HepG2 (cell line): Measurements from ENCODE around the gene ACO1. TPM values are rescaled to one million over a fixed set of nuclear protein-coding genes. Genes with fewer than 3 reads are reported as not detected.

ENCODE experiments used
- ATAC-seq: fragments of 200-7000 bp; cut with Tn5 transposase; 3 replicates; pipeline ENCODE4 v1.9.1; 2020; ENCODE audit warnings: mild to moderate bottlenecking, moderate library complexity
- BruUV-seq: library from RNA; stranded (reverse); fragments of 400-500 nt; replicated peaks from 2 replicates; lab custom pipeline; 2021; lab: Mats Ljungman, UMichigan
- CTCF ChIA-PET: fragments of 300-600 bp; formaldehyde crosslinking; extraction: SDS; loops from one replicate; lab custom pipeline; 2021; ENCODE audit warnings: low total read pairs, inconsistent platforms, low intra/inter-chr PET ratio; lab: Yijun Ruan, JAX
- POLR2A ChIA-PET: fragments of 350-600 bp; sonication (Branson Sonifier 250); formaldehyde crosslinking; loops from one replicate; lab custom pipeline; 2020; ENCODE audit warnings: antibody characterized with exemption, inconsistent platforms; lab: Yijun Ruan, JAX
- DNase-seq: peaks from one replicate; pipeline ENCODE4 v3.0.0-alpha.2; 2015; ENCODE audit warnings: low spot score
- FAIRE-seq: peaks from 3 replicates; lab custom pipeline; 2011; peaks lifted over from hg19 to GRCh38; lab: Jason Lieb, UNC
- H2AFZ ChIP-seq: one replicate; pipeline ENCODE4 v1.6.1; 2011; ENCODE audit warnings: low read length, inconsistent platforms
- H3K27ac ChIP-seq: fragments of 300-600 bp; 3 replicates; pipeline ENCODE4 v1.8.0; 2011; ENCODE audit warnings: mixed run types, mild to moderate bottlenecking, mixed read lengths, low read length, inconsistent platforms; ENCODE audit not compliant: insufficient read depth; ENCODE audit errors: extremely low read length
- H3K27me3 ChIP-seq, 2 experiments: fragments of 200-600 bp in 1 of 2; 2 replicates in 1 of 2; 3 replicates in 1 of 2; pipeline versions ENCODE4 v1.6.0 to v1.8.0; 2011; ENCODE audit warnings: low read length in 2 of 2, mild to moderate bottlenecking in 2 of 2, moderate library complexity in 2 of 2, inconsistent platforms in 1 of 2; ENCODE audit not compliant: insufficient read depth in 2 of 2, control insufficient read depth in 1 of 2
- H3K36me3 ChIP-seq, 2 experiments: fragments of 200-600 bp in 1 of 2; replicated peaks in 1 of 2; 2 replicates in 1 of 2; 3 replicates in 1 of 2; pipeline versions ENCODE4 v1.5.1 to v1.8.0; 2011; ENCODE audit warnings: low read length in 2 of 2, inconsistent platforms in 1 of 2; ENCODE audit not compliant: insufficient read depth in 2 of 2, control insufficient read depth in 1 of 2
- H3K4me1 ChIP-seq: 2 replicates; pipeline ENCODE4 v1.5.1; 2012; ENCODE audit warnings: low read length, inconsistent platforms; ENCODE audit not compliant: insufficient read depth
- H3K4me2 ChIP-seq: 2 replicates; pipeline ENCODE4 v1.6.0; 2011; ENCODE audit warnings: low read depth, low read length, inconsistent platforms
- H3K4me3 ChIP-seq, 3 experiments: fragments of 200-600 bp in 1 of 3; sonication (generic), shearing (Covaris generic) in 1 of 3; replicated peaks in 1 of 3; 2 replicates each; pipeline ENCODE4 v1.5.1; 2011 to 2016; ENCODE audit warnings: low read length in 3 of 3, inconsistent platforms in 2 of 3, low read depth in 2 of 3, mild to moderate bottlenecking in 2 of 3, control low read depth in 1 of 3, mixed read lengths in 1 of 3; ENCODE audit not compliant: insufficient read depth in 1 of 3
- H3K79me2 ChIP-seq: one replicate; pipeline ENCODE4 v1.6.1; 2011; ENCODE audit warnings: low read length, inconsistent platforms; ENCODE audit not compliant: insufficient read depth
- H3K9ac ChIP-seq: 2 replicates; pipeline ENCODE4 v1.6.0; 2011; ENCODE audit warnings: mild to moderate bottlenecking, low read depth, low read length, inconsistent platforms; ENCODE audit not compliant: insufficient read depth
- H3K9me3 ChIP-seq: 2 replicates; pipeline ENCODE4 v1.5.1; 2012; ENCODE audit warnings: mild to moderate bottlenecking, low read length
- H4K20me1 ChIP-seq: 2 replicates; pipeline ENCODE4 v1.6.0; 2011; ENCODE audit warnings: inconsistent platforms, mild to moderate bottlenecking, low read length, moderate library complexity; ENCODE audit not compliant: insufficient read depth
- HMG20A ChIP-seq: IDR thresholded peaks from 2 replicates; pipeline ENCODE4 v1.6.1; 2016; ENCODE audit warnings: borderline replicate concordance
- HMG20B ChIP-seq: conservative IDR thresholded peaks from 2 replicates; pipeline ENCODE4 v1.6.1; 2016; ENCODE audit warnings: missing genetic modification reagents, missing compliant biosample characterization
- IRF2 ChIP-seq: IDR thresholded peaks from 2 replicates; pipeline ENCODE4 v1.6.1; 2018; ENCODE audit warnings: missing genetic modification reagents, missing compliant biosample characterization
- MAFK ChIP-seq, 2 experiments: IDR thresholded peaks in 1 of 2; conservative IDR thresholded peaks in 1 of 2; 2 replicates each; pipeline ENCODE4 v1.6.1; 2011; ENCODE audit warnings: improper control_type of control experiment in 2 of 2, low read length in 2 of 2
- PRDM15 ChIP-seq: sonication (generic); formaldehyde crosslinking; IDR thresholded peaks from 2 replicates; pipeline ENCODE4 v1.4.0; 2020; ENCODE audit warnings: missing genetic modification reagents
- SMAD1 ChIP-seq: sonication (generic); formaldehyde crosslinking; IDR thresholded peaks from 2 replicates; pipeline ENCODE4 v1.4.0; 2020; ENCODE audit warnings: missing genetic modification reagents, low read depth, mild to moderate bottlenecking, borderline replicate concordance
- SNAPC4 ChIP-seq: sonication (generic); formaldehyde crosslinking; IDR thresholded peaks from 2 replicates; pipeline ENCODE4 v1.4.0; 2020; ENCODE audit warnings: mild to moderate bottlenecking, missing genetic modification reagents
- TFAP4 ChIP-seq: sonication (generic); IDR thresholded peaks from 2 replicates; pipeline ENCODE4 v1.6.1; 2016; ENCODE audit warnings: low read depth, borderline replicate concordance
- ZFP36L1 ChIP-seq: sonication (generic); formaldehyde crosslinking; IDR thresholded peaks from 2 replicates; pipeline ENCODE4 v1.8.0; 2022; ENCODE audit warnings: mild to moderate bottlenecking, missing genetic modification reagents, moderate library complexity
- WGBS: methylation state at CpG from one replicate; pipeline ENCODE4 v1.1.6; 2017; ENCODE audit warnings: low lambda C conversion rate; 5-methylcytosine and 5-hydroxymethylcytosine counted together
- in situ Hi-C: cut with HindIII; loops from 2 replicates; pipeline ENCODE4 v1.10.0; 2017; ENCODE audit warnings: low pct_unique_long_range_greater_than_20kb; ENCODE audit not compliant: extremely low pct_ligation_motif_present
- intact Hi-C: fragments of 100-400 bp; cut with micrococcal nuclease; formaldehyde crosslinking; loops from one replicate; pipeline ENCODE4 v1.10.0; 2022; ENCODE audit not compliant: unreplicated experiment
- polyA plus RNA-seq, 8 experiments: library from polyadenylated mRNA; depleted of rRNA in 3 of 8; stranded (reverse) in 7 of 8; unstranded in 1 of 8; fragments of >200 nt; fragmentation: Illumina TruSeq in 4 of 8; extraction: Trizol in 4 of 8; gene quantifications; 2 replicates each; pipeline versions ENCODE4 v1.2.1 to v1.2.3, GENCODE V29; 2011 to 2016; ENCODE audit warnings: low read depth in 4 of 8, missing spikeins in 1 of 8, mixed read lengths in 1 of 8; ENCODE audit not compliant: insufficient read depth in 1 of 8
- total RNA-seq, 5 experiments: library from RNA; depleted of rRNA; stranded (reverse); fragments of >200 nt; fragmentation: Illumina TruSeq; extraction: Trizol; gene quantifications; 2 replicates each; pipeline ENCODE4 v1.2.3, GENCODE V29; 2016; ENCODE audit warnings: low read depth in 1 of 5

ACO1 gene
- total and polyA plus RNA-seq, 2 of the 13 experiments (the other 11 are each of a cell fraction or from before 2014, with no cell fraction given) = 20.1 to 48.2 TPM

GRCh38 chr9:32403567-32404260 lies 19.3 kb downstream of the ACO1 start:
- Histone ChIP-seq H3K4me1 (no peaks in the 10 kb centered on the region), H2AFZ (no peak overlapping the region), H3K79me2 (peaks cover 24% of the 10 kb centered on the region), H3K9ac (no peak overlapping the region), H3K4me2 (no peak overlapping the region), H3K27ac (no peak overlapping the region), H3K36me3 (peaks cover 7 to 38% of the 10 kb centered on the region in 2 experiments), H3K4me3 (no peak overlapping the region), H3K9me3 (no peaks in the 10 kb centered on the region)
- ATAC-seq = no peak
- BruUV-seq = no TSS peak
- FAIRE-seq = no peak
- in situ Hi-C loops = no loop called here
- CTCF ChIA-PET = no interaction called here
- no peak for TF ChIP-seq ZFP36L1
- TF ChIP-seq HMG20A = no peak
- TF ChIP-seq TFAP4 = no peak
- TF ChIP-seq MAFK (conservative IDR thresholded peaks at IDR 0.05 in 1 of 2, IDR thresholded peaks at IDR 0.05 in 1 of 2; ENCODE audit: low read length in 2 of 2) = no peak
- no peak for TF ChIP-seq IRF2 (CRISPR knock-in tag)
- TF ChIP-seq SMAD1 (CRISPR knock-in tag) = no peak
- TF ChIP-seq SNAPC4 (CRISPR knock-in tag) = no peak
- TF ChIP-seq PRDM15 (CRISPR knock-in tag) = no peak
- no peak for TF ChIP-seq HMG20B (CRISPR knock-in tag)
- TF ChIP-seq, all 625 proteins: peak for 0
- 95% methylated on average over 3 of the region's 3 CpGs for WGBS
- no peaks in the 10 kb centered on the region for H4K20me1 ChIP-seq
- POLR2A ChIA-PET = no interaction called here
- intact Hi-C loops = no loop called here
- H3K27me3 ChIP-seq = no peaks in the 10 kb centered on the region
- DNase-seq = no peak
